Stomach (tissue), 19 donors: ENCODE data around the gene ATP8B4. TPM values are rescaled to one million over a fixed set of nuclear protein-coding genes. Genes with fewer than 3 reads are reported as not detected.

Source experiments
- DNase-seq, 2 donors: peaks; one replicate each; pipeline versions ENCODE4 v3.0.0 to v3.0.0-alpha.2; 2013 to 2019
- H3K27ac ChIP-seq, 5 donors: fragments of 200-600 bp in 4 of 5; sonication (generic) in 4 of 5; one replicate each; pipeline ENCODE4 v1.5.1; 2013 to 2019; ENCODE audit warnings: mild to moderate bottlenecking in 1 of 5, moderate library complexity in 1 of 5
- H3K27me3 ChIP-seq, 3 donors: fragments of 200-600 bp; sonication (generic); one replicate each; pipeline ENCODE4 v1.5.1; 2017 to 2019; ENCODE audit warnings: mixed run types in 1 of 3
- H3K36me3 ChIP-seq, 4 donors: fragments of 200-600 bp; sonication (generic); 1 replicate in 3 of 4; 2 replicates in 1 of 4; pipeline ENCODE4 v1.5.1; 2016 to 2019
- H3K4me1 ChIP-seq, 4 donors: fragments of 200-600 bp; sonication (generic); one replicate each; pipeline ENCODE4 v1.5.1; 2016 to 2019
- H3K4me3 ChIP-seq, 4 donors: fragments of 200-600 bp; sonication (generic) in 3 of 4; one replicate each; pipeline ENCODE4 v1.5.1; 2016 to 2019; ENCODE audit warnings: mild to moderate bottlenecking in 1 of 4
- H3K9me3 ChIP-seq, 4 donors: fragments of 200-600 bp; sonication (generic); one replicate each; pipeline ENCODE4 v1.5.1; 2016 to 2019
- CTCF ChIP-seq, 7 experiments: fragments of 450-650 bp in 4 of 7; fragments of 200-600 bp in 3 of 7; sonication (generic) in 3 of 7; IDR thresholded peaks; one replicate each; pipeline ENCODE4 v1.5.1; 2016 to 2019; ENCODE audit warnings: antibody characterized with exemption in 7 of 7, control low read depth in 2 of 7, mild to moderate bottlenecking in 1 of 7
- EP300 ChIP-seq: sonication (generic); formaldehyde crosslinking; IDR thresholded peaks from one replicate; pipeline ENCODE4 v1.6.1; 2017; ENCODE audit warnings: antibody characterized with exemption
- POLR2A ChIP-seq, 4 donors: fragments of 450-650 bp; IDR thresholded peaks; one replicate each; pipeline ENCODE4 v1.6.1; 2016; ENCODE audit warnings: antibody characterized with exemption in 4 of 4, control low read depth in 2 of 4, mild to moderate bottlenecking in 1 of 4, moderate library complexity in 1 of 4
- POLR2AphosphoS5 ChIP-seq, 3 donors: sonication (generic); formaldehyde crosslinking; IDR thresholded peaks; one replicate each; pipeline ENCODE4 v1.6.1; 2016; ENCODE audit warnings: antibody characterized with exemption in 3 of 3
- WGBS, 5 donors: extraction: QIAGEN DNeasy Blood & Tissue Kit in 3 of 5; methylation state at CpG; one replicate each; pipeline versions ENCODE4 v1.1.5 to v1.1.7; 2013 to 2018; 5-methylcytosine and 5-hydroxymethylcytosine counted together
- intact Hi-C: fragments of 100-400 bp; cut with DNase I; formaldehyde crosslinking; loops from one replicate; pipeline ENCODE4 v1.15.1; 2023; ENCODE audit warnings: low total_unique reads
- long read RNA-seq, 10 donors: transcript quantifications; one replicate each; lab custom pipeline, GENCODE V29; 2026
- polyA plus RNA-seq, 3 donors: library from polyadenylated mRNA; stranded (reverse); fragments of 200-250 nt; gene quantifications; one replicate each; pipeline ENCODE4 v1.2.3, GENCODE V29; 2013
- total RNA-seq, 5 donors: library from RNA; depleted of rRNA; stranded (reverse); fragments of >200 nt; gene quantifications; one replicate each; pipeline versions ENCODE4 v1.1.0 to v1.2.3, GENCODE V29; 2014 to 2016
- donor health status: healthy with polysubstance abuse.
- donor health status: Bipolar disorder and iron deficiency.
- donor health status: healthy.

ATP8B4 gene
- 10 to 100 TPM in 1 of 5 donors, 1 to 10 TPM in 3, under 1 TPM in 1; under 0.01 to 14.3 (median 3.5) TPM for total RNA-seq
- polyA plus RNA-seq = 1 to 10 TPM in 2 of 3 donors, under 1 TPM in 1; 0.95 to 1.7 (median 1.6) TPM
- long read RNA-seq, donor 1 = 0 reads
- long read RNA-seq, donor 2 = 0 reads
- long read RNA-seq, donor 3 = 0 reads
- long read RNA-seq, donor 4 = 0 reads
- long read RNA-seq, donor 5 = 0 reads
- long read RNA-seq, donor 6 = 0 reads
- long read RNA-seq, donor 7, partial matches to known transcripts = 7 of 7 reads
- long read RNA-seq, donor 7, other reads (novel, unspliced or antisense) = 0 of 7 reads
- long read RNA-seq, donor 8, partial matches to known transcripts = 5 of 5 reads
- long read RNA-seq, donor 8, other reads (novel, unspliced or antisense) = 0 of 5 reads
- long read RNA-seq, donor 9 = 0 reads
- long read RNA-seq, donor 10 = 0 reads

GRCh38 chr15:50119063-50120040, at the start of gene ATP8B4:
TSS of gene ATP8B4 (minus strand) at chr15:50119233. CDS start at chr15:50106966, 12,267 bp downstream.
- H3K4me1 ChIP-seq = peaks cover 0 to 6% (median 0%) of the 10 kb centered on the region in 4 donors
- no peak for DNase-seq
- 40 to 57% (median 49%) methylated on average over 4 of the region's 4 CpGs for WGBS, 5 donors
- peaks cover 0 to 11% (median 6%) of the 10 kb centered on the region in 4 donors for H3K9me3 ChIP-seq
- intact Hi-C loops = no loop called here
- H3K4me3 ChIP-seq = no peak within 1 kb of the TSS
- H3K27ac ChIP-seq = peak within 1 kb of the TSS in 1 of 5 donors; percentile 38
- no peaks in the 10 kb centered on the region for H3K27me3 ChIP-seq
- H3K36me3 ChIP-seq = no peaks in the 10 kb centered on the region
- TF ChIP-seq POLR2AphosphoS5 (IDR thresholded peaks at IDR 0.05) = no peak
- no peak for TF ChIP-seq POLR2A (IDR thresholded peaks at IDR 0.05)
- no peak for TF ChIP-seq CTCF (IDR thresholded peaks at IDR 0.05)
- TF ChIP-seq EP300 = no peak

DNA sequence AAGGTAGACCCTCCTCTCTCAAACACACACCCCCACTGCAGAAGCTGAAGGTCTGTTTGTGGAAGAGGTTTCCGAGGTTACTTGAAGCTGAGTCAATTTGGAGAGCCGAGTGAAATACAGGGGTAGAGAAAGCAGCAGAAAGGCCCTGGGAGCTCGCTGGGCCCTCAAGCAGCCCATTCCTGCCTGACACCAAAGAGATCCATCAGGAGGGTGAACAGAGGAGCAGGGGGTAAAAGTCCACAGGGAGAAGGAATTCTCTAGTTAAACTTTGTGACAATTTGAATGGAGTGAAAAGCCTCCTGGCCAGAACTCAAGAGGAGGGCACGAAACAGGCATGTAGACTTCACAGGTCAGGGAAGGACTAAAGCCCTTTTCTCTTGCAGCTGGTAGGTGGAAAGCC, 49.3 kb upstream of the ATP8B4 start:
- TF ChIP-seq CTCF (IDR thresholded peaks at IDR 0.05) (no peak), POLR2AphosphoS5 (IDR thresholded peaks at IDR 0.05) (no peak), EP300 (no peak)
- intact Hi-C loops = no loop called here
- no peaks in the 10 kb centered on the region for H3K27me3 ChIP-seq

GRCh38 chr15:50167110-50167509, 48.1 kb upstream of the ATP8B4 start:
- no peaks in the 10 kb centered on the region for H3K36me3 ChIP-seq
- H3K27ac ChIP-seq = no peak overlapping the region
- no peak for DNase-seq
- TF ChIP-seq POLR2AphosphoS5 (IDR thresholded peaks at IDR 0.05) (no peak), CTCF (IDR thresholded peaks at IDR 0.05) (no peak), EP300 (no peak)
- intact Hi-C loops = no loop called here
- no peaks in the 10 kb centered on the region for H3K27me3 ChIP-seq
- H3K4me1 ChIP-seq = no peaks in the 10 kb centered on the region
- H3K9me3 ChIP-seq = peaks cover 0 to 2% (median 0%) of the 10 kb centered on the region in 4 donors
- no peak overlapping the region for H3K4me3 ChIP-seq

More for the DNA sequence above, 49.3 kb upstream of the ATP8B4 start:
- Histone ChIP-seq H3K27ac (no peak overlapping the region), H3K36me3 (no peaks in the 10 kb centered on the region), H3K4me1 (no peaks in the 10 kb centered on the region), H3K9me3 (peaks cover 0 to 9% (median 0%) of the 10 kb centered on the region in 4 donors), H3K4me3 (no peak overlapping the region)
- DNase-seq = no peak
- 67 to 87% (median 82%) methylated on average over 4 of the region's 4 CpGs for WGBS, 5 donors

- no peaks in the 10 kb centered on the region for H3K9me3 ChIP-seq
- no peaks in the 10 kb centered on the region for H3K4me1 ChIP-seq
- H3K27ac ChIP-seq = no peak overlapping the region
- no peak overlapping the region for H3K4me3 ChIP-seq
- DNase-seq = no peak
- intact Hi-C loops = no loop called here
- H3K36me3 ChIP-seq = no peaks in the 10 kb centered on the region
- H3K27me3 ChIP-seq = no peaks in the 10 kb centered on the region
- TF ChIP-seq POLR2AphosphoS5 (IDR thresholded peaks at IDR 0.05) (no peak), CTCF (IDR thresholded peaks at IDR 0.05) (no peak), EP300 (no peak), POLR2A (IDR thresholded peaks at IDR 0.05) (no peak)
- 42 to 56% (median 50%) methylated on average over 1 of the region's 1 CpG for WGBS, 5 donors
Observed at GRCh38 chr15:50166216-50166615, 47.2 kb upstream of the ATP8B4 start.
